ENCODE data around the gene DIRAS1.
"Not testable (repeated sequence)": the region's sequence is repeated elsewhere in the genome, so short reads cannot be mapped to it uniquely, and the experiment has no call there.

Gene DIRAS1

GRCh38 chr19:2703691-2704216 lies 17.4 kb downstream of the DIRAS1 start:
- no peak for DNase-seq

DNA sequence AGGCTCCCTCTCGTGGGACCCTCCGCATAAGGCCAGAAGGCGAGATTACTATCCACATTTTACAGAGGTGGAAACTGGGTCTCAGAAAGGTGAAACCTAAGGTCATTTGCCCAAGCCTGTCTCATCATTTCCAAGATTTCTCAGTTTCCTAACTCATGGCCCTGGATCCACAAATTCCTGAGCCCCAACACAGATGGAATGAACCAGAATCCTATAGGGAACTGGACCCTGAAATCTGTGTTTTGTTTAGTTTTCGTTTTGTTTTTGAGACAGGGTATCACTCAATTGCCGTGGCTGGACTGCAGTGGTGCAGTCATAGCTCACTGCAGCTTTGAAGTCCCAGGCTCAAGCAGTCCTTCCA lies 18.1 kb downstream of the DIRAS1 start:
- no peak for DNase-seq

- peak; percentile 93 for DNase-seq
Observed at GRCh38 chr19:2702170-2703076, 18.7 kb downstream of the DIRAS1 start, which contains the start of gene GNG7. Gene GNG7, minus strand, starts transcription at chr19:2702694. Its CDS starts 182,006 bp downstream, at chr19:2520688.

- no peak for DNase-seq
Observed at GRCh38 chr19:2701361-2702169, 19.6 kb downstream of the DIRAS1 start.

- DNase-seq, result no peak
Observed at GRCh38 chr19:2700660-2701360, 20.4 kb downstream of the DIRAS1 start.

GRCh38 chr19:2699413-2700140 lies 21.6 kb downstream of the DIRAS1 start:
- no peak for DNase-seq

- no peak for DNase-seq
Observed at GRCh38 chr19:2694196-2694595, 27.0 kb downstream of the DIRAS1 start.

- DNase-seq, result no peak
Observed at GRCh38 chr19:2693492-2694160, 27.5 kb downstream of the DIRAS1 start.

DNA sequence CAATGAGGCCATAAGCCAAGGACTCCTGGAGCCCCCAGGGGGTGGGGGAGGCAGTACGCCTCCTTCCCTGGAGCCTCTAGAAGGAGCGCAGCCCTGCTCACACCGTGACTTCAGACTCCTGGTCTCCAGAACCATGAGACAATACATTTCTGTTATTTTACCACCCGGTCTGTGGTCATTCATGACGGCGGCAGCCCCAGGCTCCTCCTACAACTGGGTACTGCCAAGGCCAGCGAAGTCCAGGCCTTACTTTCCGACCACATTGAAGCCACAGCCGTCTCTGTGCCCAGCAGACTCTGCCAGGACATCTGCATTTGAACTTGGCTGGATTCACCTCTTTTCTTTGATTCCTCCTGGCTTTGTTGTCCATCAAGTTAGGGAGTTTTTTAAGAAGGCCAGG lies 29.2 kb downstream of the DIRAS1 start:
- no peak for DNase-seq

- DNase-seq, result no peak
Observed at GRCh38 chr19:2690856-2691255, 30.3 kb downstream of the DIRAS1 start.

DNA sequence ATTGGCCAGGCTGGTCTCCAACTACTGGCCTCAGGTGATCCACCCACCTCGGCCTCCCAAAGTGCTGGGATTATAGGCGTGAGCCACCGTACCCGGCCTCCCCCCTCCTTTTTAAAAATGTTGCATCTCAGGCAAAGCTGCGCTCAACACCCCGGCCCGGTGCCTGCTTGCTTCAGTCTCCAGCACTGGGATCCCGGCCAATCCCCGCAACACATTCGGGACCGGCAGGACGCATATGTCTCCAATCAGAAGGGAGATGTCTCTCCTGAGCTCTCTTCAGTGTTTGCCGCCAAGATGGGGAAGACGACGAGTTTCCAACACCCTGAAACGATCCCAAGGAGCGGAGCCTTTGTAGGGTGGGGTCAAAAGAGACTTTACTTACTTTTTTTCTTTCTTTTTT lies 34.8 kb downstream of the DIRAS1 start:
- DNase-seq, result no peak

DNA sequence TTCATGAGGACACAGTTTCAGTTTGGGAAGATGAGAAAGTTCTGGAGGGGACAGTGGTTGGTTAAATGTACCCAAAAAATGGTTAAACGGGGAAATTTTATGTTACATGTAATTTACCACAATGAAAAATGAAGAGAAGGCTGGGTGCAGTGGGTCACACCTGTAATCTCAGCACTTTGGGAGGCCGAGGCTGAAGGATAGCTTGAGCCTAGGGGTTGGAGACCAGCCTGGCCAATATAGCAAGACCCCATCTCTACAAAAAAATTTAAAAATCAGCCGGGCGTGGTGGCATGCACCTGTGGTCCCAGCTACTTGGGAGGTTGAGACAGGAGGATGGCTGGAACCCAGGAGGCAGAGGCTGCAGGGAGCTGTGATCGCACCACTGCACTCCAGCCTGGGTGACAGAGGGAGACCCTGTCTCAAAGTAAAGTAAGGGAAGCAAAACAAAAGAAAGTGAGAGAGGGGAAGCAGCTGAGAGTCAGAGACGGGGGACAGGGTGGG lies 35.9 kb downstream of the DIRAS1 start:
- no peak for DNase-seq

GRCh38 chr19:2683430-2684003 lies 37.7 kb downstream of the DIRAS1 start:
- no peak for DNase-seq

- no peak for DNase-seq
Observed at GRCh38 chr19:2680808-2681207, 40.4 kb downstream of the DIRAS1 start.

DNA sequence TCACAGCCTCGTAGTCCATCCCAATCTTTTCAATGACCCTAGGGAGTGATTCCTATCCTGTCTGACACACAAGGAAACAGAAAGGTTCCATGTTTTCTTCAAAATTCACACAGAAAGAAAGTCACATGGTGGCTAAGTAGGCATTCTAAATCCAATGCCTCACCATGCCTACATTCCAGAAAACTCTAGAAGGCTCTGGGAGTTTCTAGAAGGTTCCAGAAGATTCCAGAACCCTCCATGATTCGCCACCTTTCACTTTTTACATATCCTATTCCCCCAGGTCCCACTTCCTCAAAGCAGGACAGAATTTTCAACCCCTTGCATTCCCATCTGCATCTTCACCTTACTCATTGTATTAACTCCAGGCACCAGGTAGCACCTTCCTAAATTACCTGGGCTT lies 41.7 kb downstream of the DIRAS1 start:
- no peak for DNase-seq

- DNase-seq, result not testable (repeated sequence)
Observed at GRCh38 chr19:2678948-2679347, 42.2 kb downstream of the DIRAS1 start.

GRCh38 chr19:2678044-2678671 lies 43.0 kb downstream of the DIRAS1 start:
- no peak for DNase-seq

GRCh38 chr19:2676823-2677222 lies 44.3 kb downstream of the DIRAS1 start:
- DNase-seq, result no peak

DNA sequence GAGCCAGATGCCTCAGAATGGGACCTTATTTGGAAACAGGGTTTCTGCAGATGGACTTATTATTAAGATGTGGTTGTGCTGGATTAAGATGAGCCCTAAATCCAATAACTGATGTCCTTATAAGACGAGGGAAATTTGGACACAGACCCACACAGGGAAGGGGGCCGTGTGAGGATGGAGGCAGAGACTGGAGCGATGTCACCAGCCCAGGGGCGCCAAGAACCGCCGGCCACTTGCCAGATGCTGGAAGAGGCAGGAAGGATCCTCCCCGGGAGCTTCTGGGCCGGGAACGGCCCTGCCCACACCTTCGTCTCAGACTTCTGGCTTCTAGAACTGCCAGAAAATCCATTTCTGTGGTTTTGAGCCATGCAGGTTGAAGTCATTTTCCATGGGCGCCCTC lies 45.3 kb downstream of the DIRAS1 start:
- DNase-seq, result no peak

DNA sequence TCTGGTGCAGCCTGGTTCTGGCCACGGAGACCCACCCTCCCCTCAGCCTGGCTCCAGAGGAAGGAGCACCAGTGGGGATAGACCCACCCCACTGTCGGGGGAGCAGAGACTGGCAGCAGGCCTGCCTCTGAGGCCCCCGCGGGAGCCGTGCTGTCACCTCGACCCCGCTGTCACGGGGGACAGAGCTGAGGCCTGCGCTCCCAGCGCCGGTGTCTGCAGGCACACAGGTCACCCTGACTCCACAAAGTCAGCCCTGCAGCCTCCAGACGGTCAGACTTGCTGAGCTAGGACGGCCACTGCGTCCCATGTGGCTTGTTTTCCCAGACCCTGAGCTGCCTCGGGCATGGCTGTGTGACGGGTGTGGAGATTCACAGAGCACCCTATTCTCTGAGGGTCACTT lies 51.0 kb downstream of the DIRAS1 start:
- DNase-seq, result no peak

Data from activated CD4-positive, alpha-beta T cell treated with anti-CD3 and anti-CD28 coated beads, Interleukin-2, Interleukin-6, amounts not matched to agents 100 ng/mL and 50 ng/mL, durations not matched to agents 16 hours and 8 hours (primary cell).